Dermis microvascular lymphatic vessel endothelial cell (primary cell): ENCODE results near the gene RTN4RL2. TPM values are rescaled to one million over a fixed set of nuclear protein-coding genes. Genes with fewer than 3 reads are reported as not detected.
A peak's percentile ranks its signal among the peaks of the same experiment; 100 is the strongest.

Experiments
- DNase-seq, 2 donors: peaks; one replicate each; pipeline versions ENCODE4 v3.0.0 to v3.0.0-alpha.2; 2010; ENCODE audit warnings: low read depth in 2 of 2
- total RNA-seq: library from RNA; depleted of rRNA; stranded (reverse); fragments of >200 nt; gene quantifications from 2 replicates; pipeline ENCODE4 v1.2.1, GENCODE V29; 2014

RTN4RL2 gene
- 0.13 TPM in 1 of 2 replicates, not detected in the other for total RNA-seq

DNA sequence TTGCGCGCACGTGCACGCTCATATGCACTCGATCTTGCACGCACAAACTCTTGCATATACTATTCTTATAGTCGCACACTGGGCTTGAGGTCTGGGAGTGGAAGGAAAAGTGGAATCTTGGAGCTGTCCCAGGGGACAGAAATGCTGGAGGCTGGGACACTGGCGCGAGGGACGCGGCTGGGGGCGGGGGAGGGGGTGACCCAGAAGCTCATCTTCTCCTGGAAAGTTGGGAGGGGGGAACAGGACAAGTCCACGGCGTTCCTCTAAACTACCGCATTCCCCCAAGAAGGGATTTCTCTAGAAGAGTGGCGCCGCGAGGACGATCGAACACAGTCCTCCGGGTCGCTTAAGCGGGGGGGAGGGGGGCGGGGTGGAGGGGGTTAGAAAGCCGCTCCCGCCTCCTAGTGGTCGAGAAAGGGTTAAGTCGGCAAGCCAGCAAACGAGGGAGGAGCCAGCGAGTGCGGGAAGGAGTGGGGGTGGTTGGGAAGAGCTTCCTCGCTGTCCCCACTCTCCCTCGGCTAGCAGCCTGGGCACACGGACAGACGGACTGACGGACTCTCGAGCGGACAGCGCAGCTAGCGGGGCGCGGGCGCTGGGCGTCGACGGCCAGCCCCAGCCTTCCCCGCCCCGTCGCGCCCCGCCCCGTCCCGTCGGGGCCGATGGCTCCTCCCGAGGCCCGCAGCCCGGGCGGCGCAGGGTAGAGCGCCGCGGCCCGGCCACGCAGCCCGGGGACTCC is at the start of gene RTN4RL2:
TSS of gene RTN4RL2 (plus strand) at position 507 of the 736 bp plus-strand sequence. CDS start 338 bp downstream, outside the sequence.
- peak in 1 of 2 donors; percentile 48 for DNase-seq

DNA sequence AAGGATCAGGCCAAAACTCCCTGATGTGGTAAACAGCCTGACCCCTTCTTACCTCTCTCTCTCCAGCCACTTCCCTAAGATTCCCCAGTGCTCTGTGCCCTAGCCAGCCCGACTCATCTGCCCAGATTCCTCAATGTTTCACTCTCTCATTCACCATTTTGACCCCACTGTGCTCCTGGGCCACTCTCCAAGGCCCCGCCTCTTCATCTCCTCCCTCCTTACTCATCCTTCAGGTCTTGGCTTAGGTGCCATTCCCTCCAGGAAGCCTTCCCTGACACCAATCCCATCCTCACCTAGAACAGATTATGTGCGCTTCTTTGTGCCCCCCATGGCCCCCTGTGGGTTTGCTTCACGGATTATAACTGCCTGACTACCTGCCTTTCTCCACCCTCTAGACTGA is 46.6 kb upstream of the RTN4RL2 start:
- no peak for DNase-seq

DNA sequence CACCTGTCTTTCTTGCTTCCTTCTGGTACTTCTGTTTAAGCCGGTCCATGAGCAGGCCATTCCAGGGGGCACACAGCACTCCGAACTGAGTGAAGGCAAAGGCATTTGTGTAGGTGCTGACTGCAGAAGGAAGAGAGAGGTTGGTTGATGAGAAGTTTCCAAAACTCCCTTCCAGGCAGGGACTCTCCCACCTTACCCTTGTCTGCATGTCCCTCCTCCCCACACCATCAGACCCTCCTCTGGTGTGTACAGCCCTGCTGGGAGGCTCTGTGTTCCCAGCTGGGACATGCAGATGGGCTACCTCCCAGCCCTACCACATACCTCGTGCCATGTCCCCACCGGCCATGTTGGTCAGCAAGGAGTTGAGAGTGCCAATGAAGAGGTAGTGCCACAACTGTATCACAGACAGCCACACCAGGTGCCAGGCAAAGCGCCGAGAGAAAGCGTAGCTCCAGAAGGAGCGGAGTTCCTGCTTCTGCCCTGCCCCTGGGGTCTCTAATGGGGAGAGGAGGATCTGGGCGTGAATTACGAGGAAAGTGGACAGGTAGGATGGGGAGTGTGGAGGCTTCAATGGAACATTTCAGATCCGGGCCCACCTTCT is 45.6 kb upstream of the RTN4RL2 start:
- no peak for DNase-seq

DNA sequence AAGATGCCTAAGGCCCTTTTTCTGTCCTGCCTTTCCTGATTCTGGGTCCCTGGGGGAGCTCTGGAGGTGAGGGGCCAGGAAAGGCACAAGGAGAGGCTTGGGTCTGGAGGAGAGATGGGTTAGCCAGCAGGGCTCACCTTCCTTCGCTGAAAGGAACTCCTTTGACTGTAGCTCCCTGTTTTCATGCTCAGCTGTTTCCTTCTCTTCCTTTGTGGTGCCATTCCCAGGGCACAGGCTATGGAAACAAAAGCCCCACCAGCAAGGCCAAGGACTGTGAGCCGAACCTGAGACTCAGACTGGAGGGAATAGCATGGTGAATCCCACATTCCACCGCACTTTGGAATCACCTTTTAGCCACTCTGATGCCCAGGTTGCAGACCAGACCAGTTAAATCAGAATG is 43.9 kb upstream of the RTN4RL2 start:
- DNase-seq = peak in 1 of 2 donors; percentile 75

DNA sequence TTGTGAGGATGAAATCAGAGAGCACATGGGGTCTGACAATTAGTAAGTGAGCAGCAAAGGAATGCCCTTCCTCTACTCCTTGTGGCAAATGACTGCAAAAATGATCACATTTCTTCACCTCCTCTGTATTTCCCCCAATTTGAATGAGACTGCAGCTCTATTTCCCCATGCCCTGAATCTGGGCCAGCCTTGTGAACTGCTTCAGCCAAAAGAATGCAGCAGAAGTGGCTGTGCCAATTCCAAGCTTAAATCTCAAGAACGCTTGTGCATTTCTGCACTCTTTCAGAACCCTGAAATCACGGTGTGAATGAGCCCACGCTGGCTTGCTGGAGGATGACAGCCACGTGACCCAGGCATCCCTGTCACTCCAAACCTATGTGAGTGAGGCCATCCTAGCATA is 43.3 kb upstream of the RTN4RL2 start:
- DNase-seq = no peak

DNA sequence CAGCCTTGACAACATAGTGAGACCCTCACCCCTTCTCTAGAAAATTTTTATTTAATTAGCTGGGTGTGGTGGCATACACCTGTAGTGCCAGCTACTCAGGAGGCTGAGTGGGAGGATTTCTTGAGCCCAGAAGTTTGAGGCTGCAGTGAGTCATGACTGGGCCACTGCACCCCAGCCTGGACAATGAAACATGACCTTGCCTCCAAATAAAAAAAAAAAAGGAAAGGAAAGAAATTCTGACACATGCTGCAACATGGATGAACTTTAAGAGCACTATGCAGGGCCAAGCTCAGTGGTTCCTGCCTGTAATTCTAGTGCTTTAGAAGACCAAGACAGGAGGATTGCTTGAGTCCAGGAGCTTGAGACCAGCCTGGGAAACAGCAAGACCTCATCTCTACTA is 42.2 kb upstream of the RTN4RL2 start:
- DNase-seq = no peak

DNA sequence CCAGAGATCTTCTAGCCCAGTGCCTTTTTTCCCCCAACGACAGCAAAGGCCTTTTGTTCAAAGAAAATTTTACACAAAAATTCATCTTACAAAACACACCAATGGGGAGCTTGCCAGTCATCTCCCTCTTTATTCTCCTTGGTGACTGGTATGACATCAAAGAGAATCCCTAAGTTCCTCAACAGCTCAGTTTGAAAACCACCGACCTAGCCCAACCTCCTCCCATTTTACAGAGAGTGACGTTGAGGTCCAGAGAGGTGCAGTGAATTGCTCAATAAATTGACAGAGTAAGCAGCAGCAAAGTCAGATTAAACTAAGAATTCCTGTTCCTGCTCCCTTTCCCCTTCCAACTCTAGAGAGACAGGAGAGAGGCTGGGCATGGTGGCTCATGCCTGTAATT is 41.2 kb upstream of the RTN4RL2 start:
- DNase-seq = no peak

DNA sequence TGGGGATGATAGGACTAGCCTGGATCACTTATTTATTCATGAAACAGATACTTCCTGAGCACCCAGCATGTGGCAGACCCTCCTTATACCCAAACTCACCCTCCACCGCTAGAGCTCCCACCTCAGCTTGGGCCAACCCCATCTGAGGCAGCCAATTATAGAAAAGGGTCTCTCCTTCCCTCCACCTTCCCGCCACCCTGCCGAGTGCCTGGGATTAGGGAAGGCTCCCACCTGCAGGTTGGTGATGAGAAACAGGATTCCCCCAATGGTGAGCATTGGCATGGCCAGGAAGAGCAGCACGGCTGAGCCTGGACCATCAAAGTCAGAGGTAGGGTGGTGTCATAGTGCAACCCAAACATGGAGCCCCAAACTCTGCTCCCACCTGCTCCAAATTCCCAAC is 39.3 kb upstream of the RTN4RL2 start:
- DNase-seq = no peak

DNA sequence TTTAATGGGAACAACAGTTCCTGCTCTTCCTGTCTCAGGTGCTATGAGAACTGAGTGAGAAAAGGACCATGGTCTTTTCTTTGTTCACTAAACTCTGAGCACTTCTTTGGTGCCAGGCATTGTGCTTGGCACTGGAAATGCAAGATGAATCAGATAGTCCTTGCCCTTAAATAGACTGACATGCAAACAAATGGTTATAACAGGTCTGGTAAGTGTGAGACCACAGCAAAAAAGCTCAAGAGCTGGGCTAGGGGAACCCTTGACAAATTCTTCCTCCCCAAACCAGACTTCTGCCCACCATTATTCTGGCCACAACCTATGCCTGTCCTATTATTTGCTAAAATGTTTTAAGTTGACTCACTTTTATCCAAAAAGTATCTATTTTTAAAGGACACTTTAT is 38.5 kb upstream of the RTN4RL2 start:
- DNase-seq = no peak

DNA sequence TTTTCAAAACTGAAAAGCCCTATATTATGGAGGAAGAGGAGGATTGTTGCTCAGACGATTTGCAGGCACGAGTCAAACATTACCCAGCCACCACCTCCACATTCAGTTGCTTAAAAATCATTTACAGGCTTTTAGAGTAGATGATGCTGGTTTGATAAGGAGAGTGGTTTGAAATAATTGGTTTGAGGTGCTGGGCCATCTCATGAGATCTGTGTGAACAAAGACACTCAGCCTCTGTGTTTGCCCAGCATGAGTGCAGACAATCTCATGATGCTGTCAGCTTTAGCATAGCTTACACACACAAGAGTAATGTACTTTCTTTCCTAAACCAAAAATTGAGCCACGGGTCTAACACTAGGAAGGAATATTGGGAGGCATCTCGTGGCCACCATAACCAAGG is 37.7 kb upstream of the RTN4RL2 start:
- DNase-seq = no peak

DNA sequence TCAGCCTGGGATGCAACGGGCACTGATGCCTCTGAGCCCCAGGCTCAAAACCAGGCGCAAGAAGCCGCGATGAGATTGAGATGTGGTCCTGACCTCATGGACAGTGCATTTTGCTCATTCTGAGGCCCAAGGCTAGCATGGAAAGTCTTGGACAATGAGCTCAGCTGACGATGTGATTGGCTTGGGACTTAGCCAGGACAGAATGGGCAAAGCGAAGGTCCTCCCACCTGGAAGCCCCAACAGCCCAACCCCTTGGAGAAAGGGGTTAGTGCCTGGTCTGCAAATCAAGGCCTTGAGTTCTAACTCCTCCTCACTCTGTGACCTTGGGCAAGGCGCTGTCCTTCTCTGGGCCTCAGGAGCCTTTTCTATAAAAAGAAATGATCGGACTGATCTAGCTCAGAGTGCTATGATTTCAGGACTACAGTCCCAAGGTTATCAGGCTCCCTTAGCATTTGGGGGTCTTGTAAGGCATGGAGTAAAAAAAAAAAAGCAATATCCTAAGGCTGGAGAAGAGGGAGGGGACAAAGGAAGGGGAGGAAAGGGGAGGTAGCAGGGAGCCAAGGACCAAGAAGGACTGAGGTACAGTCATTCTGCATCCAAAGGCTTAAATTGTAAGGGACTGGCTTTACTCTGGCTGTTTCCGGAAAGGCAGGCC is 36.1 kb upstream of the RTN4RL2 start:
- no peak for DNase-seq

DNA sequence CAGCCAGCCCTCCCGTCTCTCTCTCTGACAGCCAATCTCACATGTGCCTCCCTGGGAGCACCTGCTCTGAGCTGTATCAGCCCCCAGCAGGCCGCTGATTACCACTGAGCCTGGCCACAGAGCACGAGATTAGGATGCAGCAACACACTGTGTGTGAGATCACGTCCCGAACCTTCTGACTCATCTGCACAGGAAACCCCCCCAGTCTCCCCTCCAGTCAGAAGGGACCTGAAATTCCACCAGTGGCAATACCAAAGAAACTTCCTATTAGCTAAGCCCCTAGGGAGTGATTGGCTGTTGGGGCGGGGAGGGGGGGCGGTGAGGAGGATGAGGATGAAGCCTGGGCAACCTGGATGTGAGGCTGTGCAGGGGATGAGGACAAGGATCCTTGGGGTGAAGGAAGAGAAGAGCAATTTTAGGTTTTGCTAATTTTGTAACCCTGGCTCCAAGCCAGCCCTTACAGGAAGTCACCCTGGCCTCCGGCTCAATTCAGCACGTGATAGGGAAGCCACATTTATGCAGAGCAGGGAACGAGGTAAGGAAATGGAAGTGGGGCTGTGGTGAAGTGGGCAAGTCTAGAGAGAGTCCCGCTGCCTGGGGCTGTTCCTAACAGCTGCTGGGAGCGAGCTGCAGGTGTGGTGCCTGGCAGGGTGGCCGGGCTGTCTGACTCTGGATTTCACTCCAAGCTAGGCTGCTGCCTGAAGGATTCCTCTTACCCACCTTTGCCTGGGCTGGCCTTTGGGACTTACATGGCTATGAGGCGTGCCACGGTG is 35.4 kb upstream of the RTN4RL2 start:
- peak; percentile 98 to 99 for DNase-seq

DNA sequence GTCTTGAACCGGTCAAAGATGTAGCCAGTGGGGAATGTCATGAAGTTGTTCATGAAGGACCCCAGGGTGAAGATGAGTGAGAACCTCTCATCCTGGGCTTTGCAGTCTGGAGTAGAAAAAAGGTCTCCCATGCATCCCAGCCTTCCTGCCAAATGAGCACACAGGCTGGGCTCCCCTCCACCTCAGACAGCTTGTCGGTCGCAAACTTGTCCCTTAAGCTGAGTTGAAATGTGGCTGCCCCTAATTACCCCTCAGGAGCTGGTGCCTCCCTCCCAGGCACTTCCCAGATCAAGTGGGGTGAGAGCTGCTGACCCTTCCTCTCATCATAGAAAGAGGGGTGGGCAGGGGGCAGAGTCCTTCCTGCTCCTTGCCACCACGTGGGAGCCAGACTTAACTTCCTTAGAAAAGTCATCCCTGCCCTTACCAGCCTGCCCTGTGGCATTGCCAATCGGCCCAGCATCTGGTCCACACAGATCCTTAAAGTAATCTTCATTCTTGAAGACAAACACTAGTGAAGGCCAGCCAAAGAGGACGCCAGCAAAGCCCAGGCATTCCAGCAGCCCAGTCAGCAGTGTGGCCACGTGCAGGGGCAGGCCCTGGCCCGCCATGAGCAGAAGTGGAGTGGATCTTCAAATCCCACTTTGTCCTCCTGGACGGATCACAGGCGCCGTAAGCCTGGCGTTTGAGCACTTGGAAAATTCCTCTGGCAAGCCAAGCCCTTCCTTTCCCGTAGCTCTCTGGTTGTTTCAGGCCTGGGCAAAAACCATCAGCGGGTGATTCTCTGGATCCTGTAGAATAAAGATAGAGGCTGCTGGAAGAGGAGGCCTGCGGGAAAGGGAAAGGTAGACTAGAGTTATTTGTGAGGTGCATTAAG is 34.5 kb upstream of the RTN4RL2 start:
- peak; percentile 24 to 31 for DNase-seq

DNA sequence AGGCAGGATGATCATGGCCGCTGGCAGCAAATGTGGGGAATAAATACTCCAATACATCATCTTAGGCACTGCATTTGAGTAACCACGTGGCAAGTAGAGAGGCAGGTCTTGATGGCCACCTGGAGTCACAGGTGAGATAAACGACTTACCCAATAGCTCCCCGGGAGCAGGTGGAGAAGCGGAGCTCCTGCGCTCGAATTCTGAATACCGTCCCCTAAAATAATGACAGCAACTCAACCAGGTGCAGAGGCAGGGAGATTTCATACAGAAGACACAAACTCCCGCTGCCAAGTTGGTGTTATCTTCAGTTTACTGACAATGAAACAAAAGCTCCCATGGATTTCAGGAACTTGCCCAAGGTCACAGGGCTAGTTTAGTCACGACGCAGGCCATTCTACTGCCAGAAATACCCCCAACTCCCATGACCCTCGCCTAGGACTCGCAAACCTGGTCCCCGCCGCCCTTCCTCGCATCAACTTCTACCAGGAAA is 33.8 kb upstream of the RTN4RL2 start:
- peak; percentile 30 to 44 for DNase-seq

DNA sequence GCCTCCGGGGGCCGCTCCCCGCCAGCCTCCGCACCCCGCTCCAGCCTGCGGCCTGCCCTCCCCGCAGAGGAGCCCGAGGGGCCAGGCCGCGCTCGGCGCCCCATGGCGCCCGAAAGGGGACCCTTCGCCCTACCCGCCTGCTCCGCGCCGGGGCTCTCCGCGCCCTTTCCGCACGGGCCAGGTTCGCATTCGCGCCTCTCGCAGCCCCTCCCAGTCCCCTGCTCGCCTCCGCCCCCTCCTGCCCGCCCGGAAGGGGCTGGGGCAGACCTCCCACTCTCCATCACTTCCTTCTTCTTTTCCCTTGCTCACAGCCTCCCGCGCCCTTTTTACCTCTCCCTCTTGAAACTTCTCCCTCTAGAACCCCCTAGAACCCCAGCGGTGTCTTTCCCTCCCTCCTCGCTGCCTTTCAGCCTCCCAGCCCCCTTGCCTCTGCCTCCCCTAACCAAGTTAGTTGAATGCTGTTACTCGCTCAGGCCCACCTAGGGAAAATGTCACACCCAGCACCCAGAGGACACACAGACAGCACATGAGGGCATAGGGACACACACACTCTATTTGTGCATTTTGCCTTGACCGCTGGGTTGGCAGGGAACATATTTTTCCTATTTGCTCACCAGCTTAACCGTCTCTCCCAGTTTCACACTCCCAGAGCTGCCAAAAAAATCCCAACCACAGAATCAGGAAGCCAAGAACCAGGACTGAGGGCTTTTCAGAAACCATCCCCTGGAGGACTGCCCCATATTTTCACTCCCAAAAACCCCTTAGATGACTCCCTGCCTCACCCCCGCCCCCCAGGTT is 33.2 kb upstream of the RTN4RL2 start, which contains the start of gene SLC43A3:
TSS of gene SLC43A3 (minus strand) at position 193 of the 798 bp plus-strand sequence. CDS start 949 bp downstream, outside the sequence.
- DNase-seq = peak; percentile 50 to 70

DNA sequence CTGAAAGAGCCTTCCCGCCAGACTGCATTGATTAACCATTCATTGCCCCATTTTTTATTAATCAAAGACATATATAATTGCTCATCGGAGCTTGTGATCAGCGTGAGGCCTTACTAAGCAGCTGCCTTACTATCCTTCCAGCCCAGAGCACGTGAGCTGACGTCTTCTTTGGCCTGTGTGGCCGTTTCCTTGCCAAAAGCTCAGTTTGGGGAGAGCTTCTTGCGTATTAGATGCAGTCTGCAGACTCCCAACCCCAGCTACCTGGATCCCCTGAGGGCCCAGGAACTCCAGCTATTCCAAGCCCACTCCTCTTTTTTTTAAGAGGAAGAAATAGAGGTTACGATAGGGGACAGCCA is 32.6 kb upstream of the RTN4RL2 start:
- no peak for DNase-seq

DNA sequence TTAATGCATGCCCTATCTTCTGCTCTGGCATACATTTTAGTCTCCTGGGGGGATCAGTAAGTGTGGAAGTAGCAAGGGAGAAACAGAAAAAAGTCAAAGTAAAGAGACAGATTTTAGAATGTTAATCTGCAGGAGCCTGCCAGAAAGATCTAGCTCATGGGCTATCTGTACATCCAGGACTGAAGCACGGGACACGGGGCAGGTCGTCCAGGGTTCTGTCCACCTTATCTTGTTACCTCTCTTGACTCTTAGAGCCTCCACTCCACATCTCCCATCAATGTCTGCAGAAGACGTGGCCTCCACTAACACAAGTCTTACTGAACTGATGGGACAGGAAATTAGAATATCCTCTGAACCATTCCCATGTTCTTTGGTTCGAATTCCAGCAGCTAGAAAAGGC is 31.7 kb upstream of the RTN4RL2 start:
- DNase-seq = no peak

DNA sequence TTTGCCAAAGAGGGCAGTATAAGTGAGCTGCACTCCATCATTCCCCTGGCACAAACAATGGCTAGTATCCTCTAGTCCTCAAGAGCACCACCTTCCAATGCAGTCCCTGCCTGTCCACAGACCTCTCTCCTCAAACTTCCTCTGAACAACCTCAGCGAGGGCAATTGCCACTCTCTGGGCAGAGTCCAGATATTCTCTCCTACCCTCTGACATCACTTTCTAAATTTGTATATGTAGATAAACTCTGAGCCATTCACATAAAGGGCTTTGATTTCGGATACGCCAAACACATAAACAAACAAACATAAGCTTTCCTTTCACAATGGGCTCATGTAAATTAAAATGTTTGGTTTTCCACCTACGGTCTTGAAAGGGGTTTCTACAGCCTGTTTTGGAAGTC is 30.4 kb upstream of the RTN4RL2 start:
- DNase-seq = no peak

DNA sequence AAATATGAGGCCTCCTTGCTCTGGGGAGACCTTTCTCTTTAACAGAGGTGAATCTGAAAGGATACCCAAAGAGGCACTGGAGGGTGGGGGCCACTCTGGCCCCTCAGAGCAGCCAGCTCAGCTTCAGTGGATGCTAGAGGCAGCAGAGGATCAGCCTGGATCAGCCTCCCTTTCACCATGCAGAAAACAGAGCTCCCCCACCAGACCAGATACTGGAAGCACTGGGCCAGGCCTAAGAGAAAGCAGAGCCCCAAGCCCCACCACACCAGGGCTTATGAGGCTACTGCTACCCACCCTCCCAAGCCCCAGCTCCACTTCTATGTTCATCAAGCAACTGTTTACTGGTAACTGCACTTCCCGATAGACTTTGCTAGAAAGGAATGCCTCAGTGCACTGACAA is 29.4 kb upstream of the RTN4RL2 start:
- DNase-seq = no peak

DNA sequence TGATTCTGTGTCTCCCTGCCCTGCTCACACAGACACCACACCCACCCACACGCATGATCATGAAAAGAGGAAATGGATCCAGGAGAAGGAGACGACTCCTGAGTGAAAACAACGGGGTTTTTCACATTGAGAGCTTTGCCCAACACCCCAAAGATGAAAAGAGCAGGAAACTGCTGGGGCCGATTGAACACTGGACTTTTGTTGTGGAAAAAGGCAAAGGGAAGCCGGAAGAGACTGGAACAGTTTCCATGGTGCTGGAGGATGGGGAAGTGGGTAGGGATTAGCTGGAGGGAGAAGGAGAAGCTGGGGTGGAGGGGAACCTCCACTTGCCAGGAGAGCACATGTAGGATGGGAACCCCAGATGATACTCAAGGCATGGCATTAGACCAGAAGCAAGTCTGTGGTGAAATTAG is 28.2 kb upstream of the RTN4RL2 start:
- peak in 1 of 2 donors; percentile 30 for DNase-seq
